Measurements from ENCODE around the gene ARL13B.

GRCh38 chr3:94082391-94082937 lies 102.5 kb downstream of the ARL13B start:
- TF ChIP-seq POLR2A (IDR thresholded peaks at IDR 0.05; ENCODE audit: low read length) = no peak
- TF ChIP-seq GATA1 (IDR thresholded peaks at IDR 0.05; ENCODE audit: low read depth, low read length) = no peak
